ENCODE data around the gene WDPCP. TPM values are rescaled to one million over a fixed set of nuclear protein-coding genes. Genes with fewer than 3 reads are reported as not detected.

Gene WDPCP
- polyA plus RNA-seq, 1 of the 3 experiments (the other 2 are of a cell fraction) = 3.1 TPM

DNA sequence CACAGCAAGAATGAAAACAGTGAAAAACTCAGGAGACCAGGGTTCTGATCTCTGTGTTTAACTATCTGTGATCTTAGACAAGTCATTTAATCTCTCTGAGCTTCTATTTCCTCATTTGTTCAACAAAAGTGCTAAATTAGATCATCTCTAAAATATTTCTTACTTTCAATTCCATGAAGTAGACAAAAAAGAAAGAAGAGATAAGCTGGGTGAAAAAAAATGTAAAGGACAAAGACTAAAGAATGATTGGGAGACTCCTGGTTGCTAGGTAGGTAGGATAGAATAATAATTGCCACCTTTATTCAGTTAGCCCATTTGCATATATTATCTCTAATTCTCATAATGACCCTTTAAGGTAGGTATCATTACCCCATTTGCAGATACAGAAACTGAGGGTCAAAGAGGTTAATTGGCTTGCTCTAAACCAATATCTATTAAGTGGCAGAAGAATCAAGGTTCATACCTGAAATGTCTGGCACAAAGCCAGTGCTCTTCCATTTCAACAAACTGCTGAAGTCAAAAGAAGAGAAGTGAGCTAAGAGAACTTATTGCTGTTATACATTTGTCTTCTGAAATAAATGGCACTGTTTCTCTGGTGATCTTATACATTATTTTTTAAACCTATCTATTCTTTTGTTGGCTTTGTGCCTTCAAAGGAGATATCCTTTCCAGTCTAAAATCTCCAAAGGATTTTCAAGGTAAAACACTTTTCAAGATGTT lies 395.9 kb downstream of the WDPCP start:
- Histone ChIP-seq H3K9ac (no peak overlapping the region), H3K9me2 (no peaks in the 10 kb centered on the region), H3K36me3 (replicated peaks in 1 of 2; ENCODE audit: control insufficient read depth in 1 of 2, insufficient read depth in 2 of 2, low read length in 1 of 2) (no peaks in the 10 kb centered on the region), H3K9me3 (0 out of 2 replicates have a peak, but pooled peaks cover 8% of the 10 kb centered on the region), H4K20me1 (ENCODE audit: insufficient read depth) (no peaks in the 10 kb centered on the region), H2AFZ (ENCODE audit: low read depth) (no peak overlapping the region), H3K27me3 (ENCODE audit: insufficient read depth) (no peaks in the 10 kb centered on the region), H3F3A (replicated peaks; ENCODE audit: insufficient read depth) (no peaks in the 10 kb centered on the region), H3K4me1 (ENCODE audit: control insufficient read depth in 1 of 2, insufficient read depth in 2 of 2, low read depth in 1 of 2, low read length in 1 of 2) (no peaks in the 10 kb centered on the region), H3K4me3 (ENCODE audit: low read depth in 2 of 2, low read length in 1 of 2) (no peak overlapping the region), H3K79me2 (ENCODE audit: insufficient read depth) (no peaks in the 10 kb centered on the region), H3K27ac (ENCODE audit: low read depth in 2 of 2, low read length in 1 of 2) (no peak overlapping the region), H3K4me2 (no peak overlapping the region)
- ChIA-PET CTCF (interaction anchor here (0.7 to 1.7 kb wide), 2 partner anchors 11 to 417 kb away, joined by 3 to 4 read pairs; no protein-coding TSS in a partner anchor), POLR2A (no interaction called here)
- no peak for DNase-seq
- no peak for TF ChIP-seq EP300 (IDR thresholded peaks at IDR 0.05; ENCODE audit: borderline replicate concordance in 1 of 2, low read depth in 1 of 2, low read length in 1 of 2)
- no peak for TF ChIP-seq TEAD4 (IDR thresholded peaks at IDR 0.05; ENCODE audit: borderline replicate concordance, insufficient read depth)
- no peak for TF ChIP-seq TCF12 (IDR thresholded peaks at IDR 0.05)
- no peak for TF ChIP-seq RCOR1 (IDR thresholded peaks at IDR 0.05; ENCODE audit: low read length)
- TF ChIP-seq, protein P1, sequence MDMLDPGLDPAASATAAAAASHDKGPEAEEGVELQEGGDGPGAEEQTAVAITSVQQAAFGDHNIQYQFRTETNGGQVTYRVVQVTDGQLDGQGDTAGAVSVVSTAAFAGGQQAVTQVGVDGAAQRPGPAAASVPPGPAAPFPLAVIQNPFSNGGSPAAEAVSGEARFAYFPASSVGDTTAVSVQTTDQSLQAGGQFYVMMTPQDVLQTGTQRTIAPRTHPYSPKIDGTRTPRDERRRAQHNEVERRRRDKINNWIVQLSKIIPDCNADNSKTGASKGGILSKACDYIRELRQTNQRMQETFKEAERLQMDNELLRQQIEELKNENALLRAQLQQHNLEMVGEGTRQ (IDR thresholded peaks at IDR 0.05; ENCODE audit: borderline replicate concordance, low read depth, low read length) = no peak
- no peak for TF ChIP-seq SIN3A (IDR thresholded peaks at IDR 0.05; ENCODE audit: borderline replicate concordance, low read depth, low read length)
- no peak for TF ChIP-seq FOXM1 (IDR thresholded peaks at IDR 0.05; ENCODE audit: low read depth)

- no peaks in the 10 kb centered on the region for H3F3A ChIP-seq (replicated peaks; ENCODE audit: insufficient read depth)
- H3K4me2 ChIP-seq = no peak overlapping the region
- TF ChIP-seq, protein P2, sequence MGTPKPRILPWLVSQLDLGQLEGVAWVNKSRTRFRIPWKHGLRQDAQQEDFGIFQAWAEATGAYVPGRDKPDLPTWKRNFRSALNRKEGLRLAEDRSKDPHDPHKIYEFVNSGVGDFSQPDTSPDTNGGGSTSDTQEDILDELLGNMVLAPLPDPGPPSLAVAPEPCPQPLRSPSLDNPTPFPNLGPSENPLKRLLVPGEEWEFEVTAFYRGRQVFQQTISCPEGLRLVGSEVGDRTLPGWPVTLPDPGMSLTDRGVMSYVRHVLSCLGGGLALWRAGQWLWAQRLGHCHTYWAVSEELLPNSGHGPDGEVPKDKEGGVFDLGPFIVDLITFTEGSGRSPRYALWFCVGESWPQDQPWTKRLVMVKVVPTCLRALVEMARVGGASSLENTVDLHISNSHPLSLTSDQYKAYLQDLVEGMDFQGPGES (IDR thresholded peaks at IDR 0.05; ENCODE audit: low read depth, low read length) = no peak
- no peak for TF ChIP-seq SIN3A (IDR thresholded peaks at IDR 0.05; ENCODE audit: borderline replicate concordance, low read depth, low read length)
- TF ChIP-seq MXI1 (IDR thresholded peaks at IDR 0.05; ENCODE audit: low read depth, low read length) = no peak
- peak; percentile 22; the same call in 1 of the 2 replicates for TF ChIP-seq SMC3 (IDR thresholded peaks at IDR 0.05; ENCODE audit: low read depth, low read length)
- peak; percentile 55 for TF ChIP-seq RAD21 (IDR thresholded peaks at IDR 0.05; ENCODE audit: low read length)
- no peak for TF ChIP-seq TCF12 (IDR thresholded peaks at IDR 0.05)
- TF ChIP-seq RCOR1 (IDR thresholded peaks at IDR 0.05; ENCODE audit: low read length) = no peak
- peak; percentile 55 for TF ChIP-seq CTCF (IDR thresholded peaks at IDR 0.05)
- WGBS (ENCODE audit: low lambda C conversion rate) = 11% methylated on average over 4 of the region's 4 CpGs
- peak; percentile 26 for DNase-seq
- no peaks in the 10 kb centered on the region for H3K9me2 ChIP-seq
- H4K20me1 ChIP-seq (ENCODE audit: insufficient read depth) = no peaks in the 10 kb centered on the region
- H3K79me2 ChIP-seq (ENCODE audit: insufficient read depth) = no peaks in the 10 kb centered on the region
- 0 out of 2 replicates have a peak, but pooled peaks cover 8% of the 10 kb centered on the region for H3K9me3 ChIP-seq
- H3K27me3 ChIP-seq (ENCODE audit: insufficient read depth) = no peaks in the 10 kb centered on the region
- ChIA-PET POLR2A (no interaction called here), CTCF (interaction anchor here (0.6 kb wide), 1 partner anchor 28 kb away, joined by 3 read pairs; no protein-coding TSS in a partner anchor)
- no peak overlapping the region; a peak in 1 of 4 replicates for H3K4me3 ChIP-seq (ENCODE audit: low read depth in 2 of 2, low read length in 1 of 2)
- H3K36me3 ChIP-seq (replicated peaks in 1 of 2; ENCODE audit: control insufficient read depth in 1 of 2, insufficient read depth in 2 of 2, low read length in 1 of 2) = no peaks in the 10 kb centered on the region
- H3K9ac ChIP-seq = no peak overlapping the region
- H3K27ac ChIP-seq (ENCODE audit: low read depth in 2 of 2, low read length in 1 of 2) = no peak overlapping the region
- H3K4me1 ChIP-seq (ENCODE audit: control insufficient read depth in 1 of 2, insufficient read depth in 2 of 2, low read depth in 1 of 2, low read length in 1 of 2) = no peaks in the 10 kb centered on the region
- no peak overlapping the region for H2AFZ ChIP-seq (ENCODE audit: low read depth)
Observed at GRCh38 chr2:63189026-63189425, 399.3 kb downstream of the WDPCP start.
